Hypothalamus (tissue), 51 donors: ENCODE data around the gene PTPN9.
"Not testable (repeated sequence)": the region's sequence is repeated elsewhere in the genome, so short reads cannot be mapped to it uniquely, and the experiment has no call there.

Source experiments
- DNase-seq, 51 donors: peaks; one replicate each; lab custom pipeline; 2025; lab: John Stamatoyannopoulos, UW

The PTPN9 gene

DNA sequence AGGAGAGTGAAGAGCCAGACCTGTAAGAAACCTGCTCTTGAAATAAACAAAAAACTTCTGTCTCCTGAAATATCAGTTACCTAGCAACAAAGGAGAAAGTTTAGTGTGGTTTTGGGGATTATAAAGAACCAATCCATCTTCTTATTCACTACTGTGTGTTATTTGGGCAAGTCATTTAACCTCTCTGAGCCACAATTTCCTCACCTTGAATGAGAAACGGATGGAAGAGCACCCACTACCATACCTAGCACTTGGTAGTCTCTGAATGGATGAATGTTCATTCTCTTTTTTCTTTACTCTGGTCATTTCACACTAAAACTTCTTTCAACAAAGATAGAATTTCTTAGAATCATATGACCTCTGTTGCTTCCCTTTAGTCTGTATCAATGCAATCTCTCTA is 45.2 kb downstream of the PTPN9 start:
- DNase-seq = no peak

- peak in 2 of 51 donors; percentile 3 for DNase-seq
Measured at GRCh38 chr15:75532413-75533250, 46.5 kb downstream of the PTPN9 start.

DNA sequence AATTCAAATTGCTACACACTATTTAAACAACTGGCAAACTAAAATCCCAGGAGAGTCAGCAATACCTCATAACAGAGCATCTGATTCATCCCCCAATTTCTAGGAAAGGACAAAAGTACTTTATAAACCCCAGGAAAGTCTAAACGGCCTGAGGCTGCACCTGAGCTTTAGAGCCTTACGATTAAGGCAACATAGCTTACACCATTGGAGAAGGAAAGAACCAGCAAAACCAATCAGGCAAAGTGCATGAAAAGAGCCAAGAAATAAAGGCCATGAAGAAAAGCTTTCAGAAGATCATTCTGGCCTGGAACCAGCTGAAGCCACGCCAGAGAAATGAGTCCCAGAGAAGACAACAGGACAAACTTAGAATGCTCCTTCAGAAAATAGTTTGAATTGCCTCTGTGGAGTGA is 48.1 kb downstream of the PTPN9 start:
- peak in 24 of 51 donors; percentile 0 to 50 (median 28) for DNase-seq

GRCh38 chr15:75530169-75530568 is 48.9 kb downstream of the PTPN9 start:
- DNase-seq = no peak

DNA sequence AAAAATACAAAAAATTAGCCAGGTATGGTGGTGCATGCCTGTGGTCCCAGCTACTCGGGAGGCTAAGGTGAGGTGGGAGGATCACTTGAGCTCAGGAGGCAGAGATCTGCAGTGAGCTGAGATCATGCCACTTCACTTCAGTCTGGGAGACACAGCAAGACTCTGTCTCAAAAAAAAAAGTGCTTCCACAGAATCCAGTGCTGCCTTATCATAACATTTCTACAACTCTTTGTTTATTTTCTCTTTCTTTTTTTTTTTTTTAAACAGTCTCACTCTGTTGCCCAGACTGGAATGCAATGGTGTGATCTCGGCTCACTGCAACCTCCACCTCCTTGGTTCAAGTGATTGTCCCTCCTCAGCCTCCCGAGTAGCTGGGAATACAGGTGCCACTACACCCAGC is 53.4 kb downstream of the PTPN9 start:
- DNase-seq = not testable (repeated sequence)

DNA sequence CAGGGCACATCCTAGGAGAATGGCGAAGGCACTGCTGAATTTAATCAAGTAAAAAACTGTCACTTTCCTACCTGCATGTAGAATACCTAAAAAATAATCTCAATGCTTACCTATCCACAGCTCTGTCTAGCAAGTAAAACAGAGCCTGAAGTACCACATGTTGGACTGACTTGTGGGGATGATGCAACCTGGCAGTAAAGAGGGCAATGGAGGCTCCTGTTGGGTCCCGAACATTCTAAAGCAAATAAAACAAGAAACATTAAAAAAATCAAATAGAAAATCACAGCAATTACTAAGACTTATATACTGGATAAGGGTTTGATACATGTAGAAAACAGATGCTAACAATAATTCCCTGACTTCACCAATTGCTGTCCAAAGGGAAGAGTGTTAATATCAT is 56.1 kb downstream of the PTPN9 start:
- DNase-seq = no peak

- DNase-seq = no peak
Measured at GRCh38 chr15:75517233-75517632, 61.9 kb downstream of the PTPN9 start.

- DNase-seq = peak in 1 of 51 donors; percentile 25
Measured at GRCh38 chr15:75508840-75509532, 70.1 kb downstream of the PTPN9 start.

- DNase-seq = no peak
Measured at GRCh38 chr15:75502360-75502759, 76.8 kb downstream of the PTPN9 start.

GRCh38 chr15:75493732-75494131 is 85.4 kb downstream of the PTPN9 start:
- no peak for DNase-seq

DNA sequence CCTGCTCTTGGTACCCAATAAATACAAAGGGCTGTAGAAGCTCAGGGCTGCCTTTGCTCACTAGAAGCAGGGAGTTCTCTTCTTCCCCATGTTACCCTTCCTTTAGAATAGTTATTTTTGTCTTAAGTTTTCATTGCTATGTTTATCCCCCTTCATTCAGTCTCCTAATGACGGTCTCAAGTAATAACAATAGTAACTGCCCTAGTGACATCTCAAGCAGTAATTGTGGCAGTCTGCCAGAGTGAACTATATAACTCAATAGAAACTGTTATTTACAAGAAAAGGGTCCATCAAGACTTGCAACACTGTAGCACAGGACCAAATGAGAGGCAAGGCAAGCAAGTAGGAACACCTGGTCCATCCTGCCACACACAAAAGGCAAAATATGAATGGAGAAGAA is 95.2 kb downstream of the PTPN9 start:
- no peak for DNase-seq

DNA sequence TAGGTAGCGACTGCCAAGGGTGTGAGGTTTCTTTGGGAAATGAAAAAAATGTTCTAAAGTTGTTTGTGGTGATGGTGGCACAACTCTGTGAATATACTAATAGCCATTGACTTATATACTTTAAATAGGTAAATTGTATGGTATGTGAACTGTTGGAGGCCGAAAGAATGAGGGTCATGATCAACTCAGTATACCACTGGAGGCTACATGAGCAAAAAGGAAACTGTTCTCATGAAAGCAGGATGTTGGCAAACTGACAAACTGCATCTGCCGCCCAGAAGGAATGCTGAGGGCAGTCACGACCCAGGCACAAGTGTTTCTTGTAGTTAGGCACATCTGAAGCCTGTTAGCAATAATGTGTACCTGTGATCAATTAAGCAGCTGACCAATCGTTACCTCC is 95.6 kb downstream of the PTPN9 start:
- not testable (repeated sequence) for DNase-seq

DNA sequence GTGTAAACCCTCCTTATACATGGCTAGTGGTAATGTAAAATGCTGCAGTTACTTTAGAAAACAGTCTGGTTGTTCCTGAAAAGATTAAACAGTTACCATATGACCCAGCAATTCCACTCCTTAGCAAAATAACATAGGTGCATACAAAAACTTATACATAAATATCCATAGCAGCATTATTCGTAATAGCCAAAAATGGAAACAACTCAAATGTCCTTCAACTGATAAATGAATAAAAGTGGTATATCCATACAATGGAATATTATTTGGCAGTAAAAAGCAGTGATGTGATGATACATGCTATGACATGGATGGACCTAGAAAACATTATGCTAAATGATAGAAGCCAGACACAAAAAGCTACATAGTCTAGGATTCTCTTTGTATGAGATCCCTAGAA is 96.0 kb downstream of the PTPN9 start:
- DNase-seq = no peak

GRCh38 chr15:75480463-75480862 is 98.7 kb downstream of the PTPN9 start:
- DNase-seq = not testable (repeated sequence)

GRCh38 chr15:75479670-75480069 is 99.4 kb downstream of the PTPN9 start:
- DNase-seq = no peak

DNA sequence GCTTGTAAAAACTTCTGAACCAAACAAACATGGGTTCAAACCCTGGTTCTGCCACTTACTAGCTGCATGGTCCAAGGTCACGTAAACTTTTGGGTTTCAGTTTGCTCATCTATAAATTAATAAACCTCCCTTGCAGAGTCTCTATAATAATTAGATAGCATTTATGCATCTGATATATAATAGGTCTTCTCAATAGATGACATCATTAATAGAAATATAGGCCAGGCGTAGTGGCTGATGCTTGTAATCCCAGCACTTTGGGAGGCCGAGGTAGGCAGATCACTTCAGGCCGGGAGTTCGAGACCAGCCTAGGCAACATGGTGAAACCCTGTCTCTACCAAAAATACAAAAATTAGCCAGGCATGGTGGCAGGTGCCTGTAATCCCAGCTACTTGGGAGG is 102.0 kb downstream of the PTPN9 start:
- not testable (repeated sequence) for DNase-seq

- peak in 2 of 51 donors; percentile 1 to 2 for DNase-seq
Measured at GRCh38 chr15:75468913-75469598, 110.1 kb downstream of the PTPN9 start.

- DNase-seq = no peak
Measured at GRCh38 chr15:75460646-75461045, 118.5 kb downstream of the PTPN9 start.

DNA sequence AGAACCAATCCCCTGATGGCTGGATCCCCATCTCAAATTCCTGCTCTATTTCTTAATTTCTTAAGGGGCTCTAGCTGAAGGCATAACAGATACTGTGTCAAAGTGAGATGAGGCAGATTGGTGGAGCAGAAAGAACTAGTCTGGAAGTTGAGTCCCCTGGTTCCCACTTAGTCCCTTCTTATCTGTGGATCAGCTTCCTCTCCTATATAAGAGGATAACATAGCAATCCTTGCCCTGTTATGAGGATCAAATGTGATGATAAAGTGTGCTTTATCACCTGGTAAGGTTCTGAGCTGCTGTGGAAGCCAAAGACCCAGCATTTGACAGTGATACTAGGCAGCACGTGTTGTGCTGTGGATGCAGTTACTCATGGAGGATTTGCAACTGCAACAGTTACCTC is 119.5 kb downstream of the PTPN9 start:
- DNase-seq = no peak

DNA sequence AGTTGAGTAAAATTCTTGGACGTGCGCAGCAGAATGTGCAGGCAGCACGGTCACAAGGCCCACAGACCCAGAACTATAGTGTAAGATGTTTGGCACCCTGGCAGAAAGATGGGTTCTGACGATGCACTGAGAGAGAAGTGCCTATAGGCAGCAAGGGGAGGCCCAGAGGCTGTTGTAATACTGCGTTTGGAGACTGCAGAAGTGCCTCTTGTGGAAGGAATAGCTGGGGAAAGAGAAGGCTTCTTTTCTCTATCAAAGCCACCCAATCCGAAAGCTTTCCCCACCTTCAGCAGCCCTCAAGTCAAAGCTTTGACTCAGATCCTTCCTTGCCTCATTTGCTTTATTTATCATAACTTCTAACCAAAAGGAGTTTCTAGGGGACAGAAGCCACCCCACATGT is 122.4 kb downstream of the PTPN9 start:
- DNase-seq = no peak

GRCh38 chr15:75455982-75456531 is 123.1 kb downstream of the PTPN9 start:
- peak in 20 of 51 donors; percentile 38 to 83 (median 56) for DNase-seq
